HT1080 (cell line): Measurements from ENCODE around the gene CBLC. TPM values are rescaled to one million over a fixed set of nuclear protein-coding genes. Genes with fewer than 3 reads are reported as not detected.
"Not testable (repeated sequence)": the region's sequence is repeated elsewhere in the genome, so short reads cannot be mapped to it uniquely, and the experiment has no call there.

Experiments
- DNase-seq: peaks from one replicate; pipeline ENCODE4 v3.0.0-alpha.2; 2015; ENCODE audit warnings: low read depth
- total RNA-seq: library from RNA; depleted of rRNA; stranded (reverse); fragments of >200 nt; shearing (Covaris generic); gene quantifications from 2 replicates; pipeline ENCODE4 v1.2.3, GENCODE V29; 2014

The CBLC gene
- total RNA-seq, 1 experiment from 2014 or later: not detected

GRCh38 chr19:44818466-44819031, 40.9 kb downstream of the CBLC start:
- DNase-seq: no peak

GRCh38 chr19:44819246-44819832, 41.6 kb downstream of the CBLC start:
- DNase-seq: no peak

- DNase-seq: no peak
Observed at GRCh38 chr19:44820648-44821609, 43.2 kb downstream of the CBLC start.

- DNase-seq: no peak
Observed at GRCh38 chr19:44822177-44822576, 44.5 kb downstream of the CBLC start.

- DNase-seq: no peak
Observed at GRCh38 chr19:44822670-44823372, 45.1 kb downstream of the CBLC start.

- DNase-seq: no peak
Observed at GRCh38 chr19:44823373-44823698, 45.6 kb downstream of the CBLC start.

- no peak for DNase-seq
Observed at GRCh38 chr19:44824761-44825160, 47.1 kb downstream of the CBLC start.

GRCh38 chr19:44832875-44833274, 55.2 kb downstream of the CBLC start:
- not testable (repeated sequence) for DNase-seq

GRCh38 chr19:44834399-44834798, 56.7 kb downstream of the CBLC start:
- DNase-seq: not testable (repeated sequence)

GRCh38 chr19:44839276-44839675, 61.6 kb downstream of the CBLC start:
- DNase-seq: no peak

GRCh38 chr19:44840811-44841210, 63.1 kb downstream of the CBLC start:
- no peak for DNase-seq

- no peak for DNase-seq
Observed at GRCh38 chr19:44841231-44841630, 63.5 kb downstream of the CBLC start.

- no peak for DNase-seq
Observed at GRCh38 chr19:44845286-44845611, 67.6 kb downstream of the CBLC start.

- peak; percentile 91 for DNase-seq
Observed at GRCh38 chr19:44845612-44846454, 68.1 kb downstream of the CBLC start, which contains the start of gene NECTIN2. NECTIN2 (plus strand) TSS chr19:44846297; CDS start chr19:44846526, 229 bp downstream.

GRCh38 chr19:44846455-44847143, 68.9 kb downstream of the CBLC start:
- DNase-seq: no peak

GRCh38 chr19:44847144-44848035, 69.7 kb downstream of the CBLC start:
- peak; percentile 55 for DNase-seq

- DNase-seq: peak; percentile 47
Observed at GRCh38 chr19:44848036-44848811, 70.5 kb downstream of the CBLC start.

- no peak for DNase-seq
Observed at GRCh38 chr19:44848812-44849447, 71.2 kb downstream of the CBLC start.
